HEK293 (cell line): ENCODE results near the gene RBFOX1.

Source experiments
- CTCF ChIA-PET: fragments of 350-600 bp; formaldehyde crosslinking; extraction: SDS; loops from one replicate; lab custom pipeline; 2021; ENCODE audit warnings: antibody characterized with exemption; lab: Yijun Ruan, JAX
- POLR2A ChIA-PET: fragments of 300-600 bp; formaldehyde crosslinking; extraction: SDS; loops from one replicate; lab custom pipeline; 2020; ENCODE audit warnings: antibody characterized with exemption, inconsistent platforms; lab: Yijun Ruan, JAX
- H3K27ac ChIP-seq: fragments of 200-500 bp; sonication (Bioruptor generic); 2 replicates; pipeline ENCODE4 v1.5.1; 2014; ENCODE audit warnings: low read depth, low read length, control low read depth, inconsistent platforms; ENCODE audit errors: extremely low read depth
- H3K36me3 ChIP-seq, 2 experiments: fragments of 200-500 bp in 1 of 2; sonication (Bioruptor generic) in 1 of 2; 1 replicate in 1 of 2; 2 replicates in 1 of 2; pipeline ENCODE4 v1.5.1; 2014 to 2017; ENCODE audit warnings: inconsistent platforms in 2 of 2, low read length in 2 of 2; ENCODE audit not compliant: control insufficient read depth in 2 of 2, insufficient read depth in 1 of 2
- H3K4me1 ChIP-seq: fragments of 200-500 bp; sonication (Bioruptor generic); 2 replicates; pipeline ENCODE4 v1.5.1; 2014; ENCODE audit warnings: mild to moderate bottlenecking, low read length, inconsistent platforms; ENCODE audit not compliant: control insufficient read depth, insufficient read depth
- H3K4me3 ChIP-seq: 2 replicates; pipeline ENCODE4 v1.5.1; 2011; ENCODE audit warnings: low read depth, mild to moderate bottlenecking, control low read depth, low read length, moderate library complexity
- H3K9me3 ChIP-seq: fragments of 200-500 bp; sonication (Bioruptor generic); 2 replicates; pipeline ENCODE4 v1.5.1; 2014; ENCODE audit warnings: low read depth, low read length, inconsistent platforms; ENCODE audit not compliant: control insufficient read depth, insufficient read depth
- SETDB1 ChIP-seq: IDR thresholded peaks from one replicate; pipeline ENCODE4 v1.6.1; 2017; ENCODE audit warnings: mild to moderate bottlenecking, low read length, moderate library complexity, mixed read lengths; ENCODE audit not compliant: insufficient read length
- SP3 ChIP-seq: fragments of 450-650 bp; formaldehyde crosslinking; IDR thresholded peaks from 2 replicates; pipeline ENCODE4 v1.5.1; 2016; ENCODE audit warnings: missing biosample characterization, missing genetic modification characterization
- WT1 ChIP-seq: fragments of 450-650 bp; formaldehyde crosslinking; IDR thresholded peaks from 2 replicates; pipeline ENCODE4 v1.5.1; 2016; ENCODE audit warnings: missing biosample characterization, missing genetic modification characterization
- ZBTB48 ChIP-seq: fragments of 450-650 bp; formaldehyde crosslinking; IDR thresholded peaks from 2 replicates; pipeline ENCODE4 v1.5.1; 2016; ENCODE audit warnings: missing biosample characterization, missing genetic modification characterization
- ZBTB7A ChIP-seq: fragments of 450-650 bp; formaldehyde crosslinking; IDR thresholded peaks from 2 replicates; pipeline ENCODE4 v1.5.1; 2016; ENCODE audit warnings: low read depth, missing biosample characterization, missing genetic modification characterization
- ZNF138 ChIP-seq: fragments of 450-650 bp; formaldehyde crosslinking; IDR thresholded peaks from 2 replicates; pipeline ENCODE4 v1.5.1; 2016; ENCODE audit warnings: missing biosample characterization, missing genetic modification characterization, borderline replicate concordance
- ZNF140 ChIP-seq: fragments of 450-650 bp; formaldehyde crosslinking; IDR thresholded peaks from 2 replicates; pipeline ENCODE4 v1.5.1; 2016; ENCODE audit warnings: missing biosample characterization, missing genetic modification characterization
- ZNF19 ChIP-seq: fragments of 450-650 bp; formaldehyde crosslinking; IDR thresholded peaks from 2 replicates; pipeline ENCODE4; 2016; ENCODE audit warnings: missing biosample characterization, missing genetic modification characterization, low read depth
- ZNF221 ChIP-seq: fragments of 450-650 bp; formaldehyde crosslinking; IDR thresholded peaks from 2 replicates; pipeline ENCODE4 v1.5.1; 2017; ENCODE audit warnings: missing biosample characterization, missing genetic modification characterization, borderline replicate concordance
- ZNF266 ChIP-seq: fragments of 450-650 bp; formaldehyde crosslinking; IDR thresholded peaks from 2 replicates; pipeline ENCODE4 v1.5.1; 2016; ENCODE audit warnings: missing biosample characterization, missing genetic modification characterization, low read depth
- ZNF280C ChIP-seq: fragments of 450-650 bp; formaldehyde crosslinking; IDR thresholded peaks from 2 replicates; pipeline ENCODE4 v1.5.1; 2016; ENCODE audit warnings: missing biosample characterization, missing genetic modification characterization
- ZNF37A ChIP-seq: fragments of 450-650 bp; IDR thresholded peaks from 2 replicates; pipeline ENCODE4 v1.5.1; 2018; ENCODE audit warnings: missing biosample characterization, missing genetic modification characterization
- ZNF513 ChIP-seq: fragments of 450-650 bp; IDR thresholded peaks from 2 replicates; pipeline ENCODE4 v1.5.1; 2018; ENCODE audit warnings: missing biosample characterization, missing genetic modification characterization
- ZNF561 ChIP-seq: fragments of 450-650 bp; IDR thresholded peaks from 2 replicates; pipeline ENCODE4 v1.5.1; 2018; ENCODE audit warnings: missing biosample characterization, missing genetic modification characterization, borderline replicate concordance
- ZNF626 ChIP-seq: fragments of 450-650 bp; sonication (Bioruptor Pico); formaldehyde crosslinking; IDR thresholded peaks from 2 replicates; pipeline ENCODE4 v1.5.1; 2018; ENCODE audit warnings: missing biosample characterization, missing genetic modification characterization, inconsistent platforms
- ZNF670 ChIP-seq: fragments of 450-650 bp; formaldehyde crosslinking; IDR thresholded peaks from 2 replicates; pipeline ENCODE4 v1.5.1; 2016; ENCODE audit warnings: missing biosample characterization, missing genetic modification characterization, low read depth
- ZNF704 ChIP-seq: fragments of 450-650 bp; formaldehyde crosslinking; IDR thresholded peaks from 2 replicates; pipeline ENCODE4 v1.5.1; 2016; ENCODE audit warnings: missing biosample characterization, missing genetic modification characterization
- ZNF707 ChIP-seq: fragments of 450-650 bp; formaldehyde crosslinking; IDR thresholded peaks from 2 replicates; pipeline ENCODE4 v1.5.1; 2016; ENCODE audit warnings: missing biosample characterization, missing genetic modification characterization
- ZNF768 ChIP-seq: fragments of 450-650 bp; formaldehyde crosslinking; IDR thresholded peaks from 2 replicates; pipeline ENCODE4 v1.5.1; 2018; ENCODE audit warnings: missing biosample characterization, mild to moderate bottlenecking, missing genetic modification characterization
- ZNF776 ChIP-seq: fragments of 450-650 bp; formaldehyde crosslinking; IDR thresholded peaks from 2 replicates; pipeline ENCODE4 v1.5.0; 2017; ENCODE audit warnings: missing biosample characterization, missing genetic modification characterization, borderline replicate concordance
- ZNF792 ChIP-seq: fragments of 450-650 bp; formaldehyde crosslinking; IDR thresholded peaks from 2 replicates; pipeline ENCODE4 v1.5.1; 2016; ENCODE audit warnings: missing biosample characterization, missing genetic modification characterization
- ZSCAN16 ChIP-seq: fragments of 450-650 bp; formaldehyde crosslinking; IDR thresholded peaks from 2 replicates; pipeline ENCODE4 v1.5.1; 2016; ENCODE audit warnings: missing biosample characterization, missing genetic modification characterization
- TF ChIP-seq, protein P1 (sequence below): fragments of 450-650 bp; formaldehyde crosslinking; IDR thresholded peaks from 2 replicates; pipeline ENCODE4 v1.5.1; 2016; ENCODE audit warnings: missing biosample characterization, missing genetic modification characterization
- TF ChIP-seq, protein P2 (sequence below): fragments of 450-650 bp; formaldehyde crosslinking; IDR thresholded peaks from 2 replicates; pipeline ENCODE4 v1.5.1; 2016; ENCODE audit warnings: missing biosample characterization, missing genetic modification characterization
- TF ChIP-seq, protein P3 (sequence below): fragments of 450-650 bp; formaldehyde crosslinking; IDR thresholded peaks from 2 replicates; pipeline ENCODE4 v1.5.1; 2017; ENCODE audit warnings: missing biosample characterization, missing genetic modification characterization

RBFOX1 gene

GRCh38 chr16:7532534-7532933 lies 199.9 kb downstream of the RBFOX1 start (continued):
- TF ChIP-seq, protein P1, sequence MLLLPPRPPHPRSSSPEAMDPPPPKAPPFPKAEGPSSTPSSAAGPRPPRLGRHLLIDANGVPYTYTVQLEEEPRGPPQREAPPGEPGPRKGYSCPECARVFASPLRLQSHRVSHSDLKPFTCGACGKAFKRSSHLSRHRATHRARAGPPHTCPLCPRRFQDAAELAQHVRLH: no peak
- TF ChIP-seq ZNF37A (tag by site-specific recombination): no peak
- no peak for TF ChIP-seq WT1 (tag by site-specific recombination)
- no peak for TF ChIP-seq ZNF768 (tag by site-specific recombination)
- no peak for TF ChIP-seq ZNF776 (tag by site-specific recombination)
- no peak for TF ChIP-seq ZBTB48 (tag by site-specific recombination)
- no peak for TF ChIP-seq ZNF626 (tag by site-specific recombination)
- TF ChIP-seq ZSCAN16 (tag by site-specific recombination): no peak
- TF ChIP-seq SETDB1: no peak
- no peak for TF ChIP-seq ZNF221 (tag by site-specific recombination)
- TF ChIP-seq ZNF670 (tag by site-specific recombination): no peak
- TF ChIP-seq ZNF704 (tag by site-specific recombination): no peak

DNA sequence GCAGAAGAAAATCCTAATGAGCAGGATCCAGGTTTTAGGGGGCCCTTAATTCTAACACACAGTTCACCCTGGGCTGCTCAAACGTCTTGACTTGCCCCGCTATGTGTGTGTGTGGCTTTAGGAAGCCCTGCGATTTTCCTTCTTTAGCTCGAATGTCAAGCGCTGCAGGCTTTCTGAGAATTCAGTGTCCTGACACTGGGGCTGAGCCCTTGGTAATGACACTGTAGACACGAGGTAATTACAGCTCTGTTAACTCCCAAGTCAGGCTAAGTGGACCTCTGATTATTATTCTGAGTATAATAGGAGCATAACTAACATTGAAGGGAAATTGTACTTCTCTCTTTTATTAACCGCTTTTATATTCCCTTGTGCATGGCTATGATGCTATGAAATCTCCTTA lies 202.1 kb downstream of the RBFOX1 start:
- TF ChIP-seq ZNF792 (no peak), SP3 (no peak), ZNF513 (no peak), ZNF138 (no peak), ZNF19 (no peak)
- TF ChIP-seq, protein P2, sequence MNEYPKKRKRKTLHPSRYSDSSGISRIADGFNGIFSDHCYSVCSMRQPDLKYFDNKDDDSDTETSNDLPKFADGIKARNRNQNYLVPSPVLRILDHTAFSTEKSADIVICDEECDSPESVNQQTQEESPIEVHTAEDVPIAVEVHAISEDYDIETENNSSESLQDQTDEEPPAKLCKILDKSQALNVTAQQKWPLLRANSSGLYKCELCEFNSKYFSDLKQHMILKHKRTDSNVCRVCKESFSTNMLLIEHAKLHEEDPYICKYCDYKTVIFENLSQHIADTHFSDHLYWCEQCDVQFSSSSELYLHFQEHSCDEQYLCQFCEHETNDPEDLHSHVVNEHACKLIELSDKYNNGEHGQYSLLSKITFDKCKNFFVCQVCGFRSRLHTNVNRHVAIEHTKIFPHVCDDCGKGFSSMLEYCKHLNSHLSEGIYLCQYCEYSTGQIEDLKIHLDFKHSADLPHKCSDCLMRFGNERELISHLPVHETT (tag by site-specific recombination): no peak
- TF ChIP-seq, all 188 proteins: peak for 0
- POLR2A ChIA-PET: no interaction called here
- H3K4me3 ChIP-seq: no peak overlapping the region
- no peaks in the 10 kb centered on the region for H3K9me3 ChIP-seq
- H3K4me1 ChIP-seq: no peaks in the 10 kb centered on the region
- no peak overlapping the region for H3K27ac ChIP-seq
- CTCF ChIA-PET: no interaction called here
- no peaks in the 10 kb centered on the region for H3K36me3 ChIP-seq

DNA sequence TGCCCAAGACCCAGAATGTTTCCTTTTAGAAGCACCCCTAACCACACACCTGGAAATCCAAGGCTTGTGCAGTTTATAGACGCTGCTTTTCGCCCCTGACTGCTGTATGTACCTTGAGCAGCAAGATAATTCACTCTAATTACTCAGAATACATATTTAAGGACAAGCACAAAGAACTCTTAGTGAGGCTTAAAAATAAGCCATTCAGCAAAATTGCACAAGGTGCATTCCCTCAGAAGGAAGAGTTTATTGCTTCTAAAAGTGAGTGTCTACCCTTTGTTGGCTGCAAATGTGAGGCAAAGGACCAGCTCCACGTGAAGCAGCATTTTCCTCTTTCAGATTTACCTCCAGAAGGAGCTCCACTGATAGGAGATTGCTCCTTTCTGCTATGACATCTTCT lies 208.4 kb downstream of the RBFOX1 start:
- H3K4me1 ChIP-seq: no peaks in the 10 kb centered on the region
- CTCF ChIA-PET: no interaction called here
- H3K27ac ChIP-seq: no peak overlapping the region
- TF ChIP-seq ZNF280C: no peak
- no peak for TF ChIP-seq ZNF266 (tag by site-specific recombination)
- TF ChIP-seq, protein P3, sequence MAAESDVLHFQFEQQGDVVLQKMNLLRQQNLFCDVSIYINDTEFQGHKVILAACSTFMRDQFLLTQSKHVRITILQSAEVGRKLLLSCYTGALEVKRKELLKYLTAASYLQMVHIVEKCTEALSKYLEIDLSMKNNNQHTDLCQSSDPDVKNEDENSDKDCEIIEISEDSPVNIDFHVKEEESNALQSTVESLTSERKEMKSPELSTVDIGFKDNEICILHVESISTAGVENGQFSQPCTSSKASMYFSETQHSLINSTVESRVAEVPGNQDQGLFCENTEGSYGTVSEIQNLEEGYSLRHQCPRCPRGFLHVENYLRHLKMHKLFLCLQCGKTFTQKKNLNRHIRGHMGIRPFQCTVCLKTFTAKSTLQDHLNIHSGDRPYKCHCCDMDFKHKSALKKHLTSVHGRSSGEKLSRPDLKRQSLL (tag by site-specific recombination): no peak
- TF ChIP-seq ZNF707 (tag by site-specific recombination): no peak
- no peak for TF ChIP-seq ZBTB7A (tag by site-specific recombination)
- no peak for TF ChIP-seq ZNF140 (tag by site-specific recombination)
- TF ChIP-seq ZNF561 (tag by site-specific recombination): no peak
- POLR2A ChIA-PET: no interaction called here
- H3K4me3 ChIP-seq: no peak overlapping the region
- H3K9me3 ChIP-seq: no peaks in the 10 kb centered on the region
- H3K36me3 ChIP-seq: no peaks in the 10 kb centered on the region
